PC-9 (cell line): ENCODE data around the gene MMP24OS. TPM values are rescaled to one million over a fixed set of nuclear protein-coding genes. Genes with fewer than 3 reads are reported as not detected.
A peak's percentile ranks its signal among the peaks of the same experiment; 100 is the strongest.

ENCODE experiments used
- BruUV-seq: library from RNA; stranded (reverse); fragments of 400-500 nt; replicated peaks from 2 replicates; lab custom pipeline; 2021; lab: Mats Ljungman, UMichigan
- CTCF ChIA-PET: fragments of 300-600 bp; sonication (Branson Sonifier 250); formaldehyde crosslinking; loops from one replicate; lab custom pipeline; 2022; ENCODE audit warnings: antibody characterized with exemption; lab: Charles Lee
- POLR2A ChIA-PET: fragments of 300-600 bp; sonication (Branson Sonifier 250); formaldehyde crosslinking; loops from one replicate; lab custom pipeline; 2022; ENCODE audit warnings: antibody characterized with exemption; ENCODE audit not compliant: unreplicated experiment; lab: Charles Lee
- DNase-seq, 2 experiments: peaks; one replicate each; pipeline versions ENCODE4 v3.0.0 to v3.0.0-alpha.2; 2015 to 2022; ENCODE audit warnings: mixed read lengths in 1 of 2
- H2AFZ ChIP-seq: fragments of 200-600 bp; sonication (generic); 2 replicates; pipeline ENCODE4 v1.8.1; 2017; ENCODE audit warnings: antibody characterized with exemption
- H3F3A ChIP-seq: fragments of 200-600 bp; sonication (generic); 2 replicates; pipeline ENCODE4 v1.8.1; 2017; ENCODE audit warnings: antibody characterized with exemption, mild to moderate bottlenecking, low read depth; ENCODE audit not compliant: insufficient read depth
- H3K27ac ChIP-seq: fragments of 200-600 bp; sonication (generic); 2 replicates; pipeline ENCODE4 v1.6.1; 2016; ENCODE audit warnings: mixed run types
- H3K27me3 ChIP-seq: fragments of 200-600 bp; sonication (generic); 2 replicates; pipeline ENCODE4 v1.6.1; 2016; ENCODE audit warnings: low read depth, mixed run types; ENCODE audit not compliant: insufficient read depth
- H3K36me3 ChIP-seq: fragments of 200-600 bp; sonication (generic); 2 replicates; pipeline ENCODE4 v1.6.1; 2016; ENCODE audit warnings: low read depth, mixed run types
- H3K4me1 ChIP-seq: fragments of 200-600 bp; sonication (generic); replicated peaks from 2 replicates; pipeline ENCODE4 v1.6.1; 2016; ENCODE audit warnings: mixed run types; ENCODE audit not compliant: insufficient read depth
- H3K4me2 ChIP-seq: fragments of 200-600 bp; sonication (generic); 2 replicates; pipeline ENCODE4 v1.6.1; 2017; ENCODE audit warnings: mixed run types
- H3K4me3 ChIP-seq: fragments of 200-600 bp; sonication (generic); 2 replicates; pipeline ENCODE4 v1.6.1; 2016; ENCODE audit warnings: mixed run types
- H3K79me2 ChIP-seq: fragments of 200-600 bp; sonication (generic); 2 replicates; pipeline ENCODE4 v1.6.1; 2017; ENCODE audit warnings: low read depth, mixed run types
- H3K9me2 ChIP-seq: fragments of 200-600 bp; sonication (generic); 2 replicates; pipeline ENCODE4 v1.8.1; 2017; ENCODE audit warnings: mild to moderate bottlenecking; ENCODE audit not compliant: insufficient read depth
- H3K9me3 ChIP-seq: fragments of 200-600 bp; sonication (generic); 2 replicates; pipeline ENCODE4 v1.8.1; 2016; ENCODE audit warnings: low read depth; ENCODE audit not compliant: insufficient read depth
- H4K20me1 ChIP-seq: fragments of 200-600 bp; sonication (generic); 2 replicates; pipeline ENCODE4 v1.8.1; 2017; ENCODE audit not compliant: insufficient read depth
- EZH2 ChIP-seq: fragments of 200-600 bp; sonication (generic); IDR thresholded peaks from 2 replicates; pipeline ENCODE4 v1.8.0; 2017; ENCODE audit warnings: antibody characterized with exemption, low read depth
- intact Hi-C: fragments of 100-400 bp; cut with micrococcal nuclease; formaldehyde crosslinking; loops from one replicate; pipeline ENCODE4 v1.10.0; 2022; ENCODE audit not compliant: unreplicated experiment
- total RNA-seq: library from RNA; stranded (reverse); gene quantifications from 2 replicates; pipeline ENCODE4 v1.2.3, GENCODE V29; 2021
- TF ChIP-seq, protein P1 (sequence below): fragments of 200-600 bp; sonication (generic); conservative IDR thresholded peaks from 2 replicates; pipeline ENCODE4 v1.6.1; 2017; ENCODE audit warnings: mixed run types, antibody characterized with exemption, mild to moderate bottlenecking, moderate library complexity

MMP24OS gene
- total RNA-seq, 1 experiment from 2014 or later = 59.3 TPM

DNA sequence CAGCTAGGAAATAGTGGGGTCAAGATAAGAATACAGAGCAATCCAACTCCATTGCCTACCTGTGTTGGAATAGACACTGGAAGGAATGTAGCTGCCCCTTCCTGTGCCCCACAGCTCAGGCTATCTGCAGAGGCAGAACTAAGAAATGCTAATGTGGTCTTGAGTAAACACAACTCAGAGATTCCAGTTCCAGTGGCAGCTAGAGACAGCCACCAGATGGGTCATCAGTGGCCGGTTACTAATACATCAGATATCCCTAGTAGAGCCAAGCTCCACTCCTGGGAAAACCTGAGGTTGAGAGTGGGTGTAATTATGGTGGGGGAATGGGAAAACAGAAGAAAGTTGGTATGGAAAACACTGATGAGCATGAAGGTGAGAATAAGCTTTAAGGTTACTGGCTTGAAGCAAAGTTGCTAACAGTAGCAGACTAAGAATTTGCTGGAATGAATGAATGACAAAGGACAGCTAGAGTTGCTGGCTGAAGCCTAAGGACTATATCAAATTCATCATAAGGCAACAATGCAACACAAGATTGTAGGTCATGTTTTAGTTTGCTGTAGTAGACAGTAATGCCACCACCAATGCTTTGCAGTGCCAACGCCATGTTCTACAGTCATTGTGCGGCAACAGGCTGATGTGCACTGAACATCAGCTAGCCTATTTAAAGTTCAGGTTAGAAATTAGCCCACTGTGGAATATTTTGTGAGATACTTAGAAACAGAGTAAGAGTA is 42.6 kb upstream of the MMP24OS start:
- Histone ChIP-seq H2AFZ (no peak overlapping the region), H3K4me3 (no peak overlapping the region), H3K4me1 (peaks cover 49% of the 10 kb centered on the region), H3K79me2 (no peaks in the 10 kb centered on the region), H3K9me2 (no peaks in the 10 kb centered on the region), H3K9me3 (no peaks in the 10 kb centered on the region), H3K36me3 (no peaks in the 10 kb centered on the region), H3K4me2 (peak overlapping the region; percentile 34), H3K27me3 (no peaks in the 10 kb centered on the region), H3K27ac (peak overlapping the region; percentile 56), H4K20me1 (no peaks in the 10 kb centered on the region), H3F3A (peaks cover 38% of the 10 kb centered on the region)
- TF ChIP-seq EZH2 = no peak
- TF ChIP-seq, protein P1, sequence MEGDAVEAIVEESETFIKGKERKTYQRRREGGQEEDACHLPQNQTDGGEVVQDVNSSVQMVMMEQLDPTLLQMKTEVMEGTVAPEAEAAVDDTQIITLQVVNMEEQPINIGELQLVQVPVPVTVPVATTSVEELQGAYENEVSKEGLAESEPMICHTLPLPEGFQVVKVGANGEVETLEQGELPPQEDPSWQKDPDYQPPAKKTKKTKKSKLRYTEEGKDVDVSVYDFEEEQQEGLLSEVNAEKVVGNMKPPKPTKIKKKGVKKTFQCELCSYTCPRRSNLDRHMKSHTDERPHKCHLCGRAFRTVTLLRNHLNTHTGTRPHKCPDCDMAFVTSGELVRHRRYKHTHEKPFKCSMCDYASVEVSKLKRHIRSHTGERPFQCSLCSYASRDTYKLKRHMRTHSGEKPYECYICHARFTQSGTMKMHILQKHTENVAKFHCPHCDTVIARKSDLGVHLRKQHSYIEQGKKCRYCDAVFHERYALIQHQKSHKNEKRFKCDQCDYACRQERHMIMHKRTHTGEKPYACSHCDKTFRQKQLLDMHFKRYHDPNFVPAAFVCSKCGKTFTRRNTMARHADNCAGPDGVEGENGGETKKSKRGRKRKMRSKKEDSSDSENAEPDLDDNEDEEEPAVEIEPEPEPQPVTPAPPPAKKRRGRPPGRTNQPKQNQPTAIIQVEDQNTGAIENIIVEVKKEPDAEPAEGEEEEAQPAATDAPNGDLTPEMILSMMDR = no peak
- intact Hi-C loops = no loop called here
- ChIA-PET POLR2A (interaction anchor here (0.6 to 0.9 kb wide), 4 partner anchors 15 to 341 kb away, joined by 3 to 12 read pairs (median 6); no protein-coding TSS in a partner anchor), CTCF (interaction anchor here (0.6 to 1.6 kb wide), 3 partner anchors 9 to 380 kb away, joined by 3 to 8 read pairs (median 5); no protein-coding TSS in a partner anchor)
- peak; percentile 66 to 85 for DNase-seq
- BruUV-seq = no TSS peak

DNA sequence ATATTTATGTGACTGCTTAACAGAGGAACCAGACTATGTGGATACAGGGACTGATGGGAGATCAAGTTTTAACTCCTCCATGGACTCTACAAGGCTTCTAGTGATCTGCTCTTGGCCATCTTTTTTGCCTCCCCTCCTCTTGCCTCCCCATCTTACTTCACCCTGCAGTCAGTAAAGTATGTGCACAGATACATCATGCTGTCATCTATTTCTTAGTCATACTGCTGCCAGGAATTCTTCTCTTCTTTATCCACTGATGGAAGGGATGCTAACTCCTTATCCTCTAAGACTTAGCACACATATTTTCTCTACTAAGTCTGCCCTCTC is 41.9 kb upstream of the MMP24OS start:
- H3K4me1 ChIP-seq = peaks cover 54% of the 10 kb centered on the region
- TSS peak; percentile 19 for BruUV-seq

DNA sequence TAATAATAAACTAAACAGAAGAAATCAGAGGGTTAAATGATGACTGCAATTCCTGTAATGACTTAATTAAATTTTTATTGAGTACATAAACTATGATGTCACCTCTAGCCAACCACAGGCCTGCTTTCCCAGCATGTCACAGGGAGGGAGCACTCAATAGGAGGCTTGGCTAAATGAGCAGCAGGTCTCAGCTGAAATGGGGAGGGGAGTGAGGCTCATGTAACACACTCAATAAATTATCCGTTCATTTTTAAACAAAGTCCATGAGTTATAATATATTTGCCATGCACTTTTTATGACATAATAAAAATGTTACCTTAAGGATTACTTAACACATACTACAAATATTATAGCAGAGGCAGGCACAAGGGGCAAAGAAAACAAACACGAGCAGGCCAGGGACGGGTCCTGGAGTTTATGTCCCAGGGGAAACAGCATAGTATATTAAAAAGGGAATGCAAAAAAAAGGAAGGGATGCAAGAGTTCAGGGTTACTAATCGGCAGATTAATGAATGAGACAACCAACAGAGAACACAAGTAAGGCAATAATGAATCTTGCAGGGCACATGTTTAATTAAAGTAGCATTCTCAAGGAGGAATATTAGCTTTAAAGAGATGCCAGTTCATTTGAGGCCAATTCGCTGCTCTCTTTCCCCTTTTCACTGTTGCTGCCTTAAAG is 41.4 kb upstream of the MMP24OS start:
- H3K4me1 ChIP-seq = peaks cover 58% of the 10 kb centered on the region

More for the DNA sequence above, 41.9 kb upstream of the MMP24OS start:
- Histone ChIP-seq H3K4me2 (peak overlapping the region; percentile 34), H3F3A (peaks cover 38% of the 10 kb centered on the region), H3K9me3 (no peaks in the 10 kb centered on the region), H3K9me2 (no peaks in the 10 kb centered on the region), H3K4me3 (no peak overlapping the region), H3K27me3 (no peaks in the 10 kb centered on the region), H3K27ac (peak overlapping the region; percentile 56), H3K79me2 (no peaks in the 10 kb centered on the region), H4K20me1 (no peaks in the 10 kb centered on the region), H2AFZ (no peak overlapping the region), H3K36me3 (no peaks in the 10 kb centered on the region)
- DNase-seq = peak in 1 of 2 experiments; percentile 46
- intact Hi-C loops = no loop called here
- TF ChIP-seq, protein P1 = no peak
- CTCF ChIA-PET = interaction anchor here (1.2 kb wide), 1 partner anchor 13 kb away, joined by 5 read pairs; no protein-coding TSS in a partner anchor
- POLR2A ChIA-PET = interaction anchor here (0.9 kb wide), 1 partner anchor 14 kb away, joined by 12 read pairs; no protein-coding TSS in a partner anchor

More for the DNA sequence above, 41.4 kb upstream of the MMP24OS start:
- no peaks in the 10 kb centered on the region for H3K27me3 ChIP-seq
- H3F3A ChIP-seq = peaks cover 38% of the 10 kb centered on the region
- no peak overlapping the region for H2AFZ ChIP-seq
- no peak for DNase-seq
- no peaks in the 10 kb centered on the region for H3K9me2 ChIP-seq
- POLR2A ChIA-PET = no interaction called here
- H3K9me3 ChIP-seq = no peaks in the 10 kb centered on the region
- no peak overlapping the region for H3K4me3 ChIP-seq
- H4K20me1 ChIP-seq = no peaks in the 10 kb centered on the region
- peak overlapping the region; percentile 74 for H3K27ac ChIP-seq
- TF ChIP-seq EZH2 = no peak
- TF ChIP-seq, protein P1 = no peak
- CTCF ChIA-PET = interaction anchor here (0.6 to 2.4 kb wide), 2 partner anchors 13 to 148 kb away, joined by 5 to 19 read pairs; no protein-coding TSS in a partner anchor
- no TSS peak for BruUV-seq
- intact Hi-C loops = no loop called here
- peak overlapping the region; percentile 57 for H3K4me2 ChIP-seq
- H3K36me3 ChIP-seq = no peaks in the 10 kb centered on the region
- no peaks in the 10 kb centered on the region for H3K79me2 ChIP-seq
